ENCODE data around the gene TMEM232.

- no peak for TF ChIP-seq CTCF (conservative IDR thresholded peaks at IDR 0.05)
- no peak for TF ChIP-seq ZFX (IDR thresholded peaks at IDR 0.05)
Measured at GRCh38 chr5:110469486-110469885, 257.0 kb downstream of the TMEM232 start.
